K562 (cell line): Measurements from ENCODE around the gene PSMC3IP. TPM values are rescaled to one million over a fixed set of nuclear protein-coding genes. Genes with fewer than 3 reads are reported as not detected.

Experiments used
- ATF4 ChIP-seq: fragments of 450-650 bp; formaldehyde crosslinking; IDR thresholded peaks from 2 replicates; pipeline ENCODE4 v1.4.0; 2022; ENCODE audit warnings: mild to moderate bottlenecking, moderate library complexity
- BRF1 ChIP-seq: IDR thresholded peaks from 3 replicates; pipeline ENCODE4 v1.6.1; 2011; ENCODE audit warnings: borderline replicate concordance, mild to moderate bottlenecking; ENCODE audit not compliant: insufficient read length; ENCODE audit errors: extremely low read depth
- BRF2 ChIP-seq: IDR thresholded peaks from 3 replicates; pipeline ENCODE4 v1.6.1; 2011; ENCODE audit warnings: borderline replicate concordance, mild to moderate bottlenecking; ENCODE audit not compliant: insufficient read length, insufficient read depth
- FOXM1 ChIP-seq, 2 experiments: fragments of 450-650 bp in 1 of 2; sonication (generic) in 1 of 2; formaldehyde crosslinking in 1 of 2; IDR thresholded peaks; 2 replicates each; pipeline versions ENCODE4 v1.6.1 to v1.9.0; 2017 to 2022; ENCODE audit warnings: low read depth in 2 of 2, mild to moderate bottlenecking in 2 of 2, missing genetic modification reagents in 1 of 2, moderate library complexity in 1 of 2
- HMG20A ChIP-seq: fragments of 450-650 bp; formaldehyde crosslinking; conservative IDR thresholded peaks from 2 replicates; pipeline ENCODE4 v1.4.0; 2020; ENCODE audit warnings: mild to moderate bottlenecking, mixed read lengths
- KAT7 ChIP-seq: sonication (generic); formaldehyde crosslinking; IDR thresholded peaks from 2 replicates; pipeline ENCODE4 v1.8.0; 2022; ENCODE audit warnings: missing genetic modification reagents, mild to moderate bottlenecking, borderline replicate concordance
- MCM5 ChIP-seq: fragments of 450-650 bp; IDR thresholded peaks from 2 replicates; pipeline ENCODE4 v1.6.1; 2016; ENCODE audit warnings: low read depth
- NEUROD1 ChIP-seq: fragments of 150-350 bp; IDR thresholded peaks from 2 replicates; pipeline ENCODE4 v1.6.1; 2014; ENCODE audit warnings: borderline replicate concordance, low read length, low read depth; ENCODE audit not compliant: partially characterized antibody
- SMAD3 ChIP-seq: fragments of 450-650 bp; formaldehyde crosslinking; conservative IDR thresholded peaks from 2 replicates; pipeline ENCODE4 v1.4.0; 2020; ENCODE audit warnings: mild to moderate bottlenecking
- ZBTB1 ChIP-seq: sonication (generic); formaldehyde crosslinking; IDR thresholded peaks from 2 replicates; pipeline ENCODE4 v1.8.1; 2023; ENCODE audit warnings: missing genetic modification reagents, low read depth, mild to moderate bottlenecking, borderline replicate concordance
- ZFPM2 ChIP-seq: fragments of 250-450 bp; sonication (Bioruptor Pico); IDR thresholded peaks from 2 replicates; pipeline ENCODE4 v1.5.1; 2022; ENCODE audit warnings: mild to moderate bottlenecking
- ZNF24 ChIP-seq: fragments of 450-650 bp; IDR thresholded peaks from 2 replicates; pipeline ENCODE4 v1.6.1; 2016
- ZNF384 ChIP-seq: IDR thresholded peaks from 2 replicates; pipeline ENCODE4 v1.6.1; 2012; ENCODE audit warnings: low read depth, low read length, improper control_type of control experiment
- ZNF408 ChIP-seq: fragments of 250-450 bp; sonication (Bioruptor Pico); IDR thresholded peaks from 2 replicates; pipeline ENCODE4 v1.4.0; 2020; ENCODE audit warnings: low read depth, mild to moderate bottlenecking, moderate library complexity
- ZNF444 ChIP-seq: fragments of 250-450 bp; sonication (Bioruptor Pico); IDR thresholded peaks from 2 replicates; pipeline ENCODE4 v1.4.0; 2020; ENCODE audit warnings: mild to moderate bottlenecking, moderate library complexity
- polyA plus RNA-seq, 8 experiments: library from polyadenylated mRNA; depleted of rRNA in 4 of 8; stranded (reverse) in 5 of 8; unstranded in 3 of 8; fragments of >200 nt; fragmentation: Nextera tagmentation in 2 of 8; fragmentation: Illumina TruSeq in 1 of 8; extraction: Ambion mirVana in 2 of 8; extraction: Trizol in 1 of 8; gene quantifications; 2 replicates each; pipeline versions ENCODE4 v1.2.1 to v1.2.3, GENCODE V29; 2011 to 2014; ENCODE audit warnings: inconsistent platforms in 1 of 8, missing spikeins in 1 of 8
- total RNA-seq, 7 experiments: library from RNA; depleted of rRNA in 6 of 7; stranded (reverse); fragments of >200 nt in 6 of 7; fragmentation: Illumina TruSeq in 2 of 7; extraction: Trizol in 2 of 7; gene quantifications; 2 replicates each; pipeline versions ENCODE4 v1.2.1 to v1.2.3, GENCODE V29; 2011 to 2021; ENCODE audit warnings: low replicate concordance in 1 of 7
- TF ChIP-seq, protein P1 (sequence below): fragments of 250-450 bp; sonication (Bioruptor Pico); IDR thresholded peaks from 2 replicates; pipeline ENCODE4 v1.5.0; 2021
- TF ChIP-seq, protein P2 (sequence below): fragments of 200-800 bp; sonication (Bioruptor generic); IDR thresholded peaks from 2 replicates; pipeline ENCODE4 v1.6.1; 2017; ENCODE audit warnings: missing genetic modification characterization, missing compliant biosample characterization
- TF ChIP-seq, protein P3 (sequence below): fragments of 250-450 bp; sonication (Bioruptor Pico); IDR thresholded peaks from 2 replicates; pipeline ENCODE4 v1.4.0; 2020; ENCODE audit warnings: mild to moderate bottlenecking, moderate library complexity
- TF ChIP-seq, protein P4 (sequence below): fragments of 250-450 bp; sonication (Bioruptor Pico); IDR thresholded peaks from 2 replicates; pipeline ENCODE4 v1.8.0; 2022; ENCODE audit warnings: inconsistent platforms

The PSMC3IP gene
- total and polyA plus RNA-seq, 9 of the 15 experiments (the other 6 are each of a cell fraction or from before 2014, with no cell fraction given): 13.8 to 65.6 (median 32.8) TPM

DNA sequence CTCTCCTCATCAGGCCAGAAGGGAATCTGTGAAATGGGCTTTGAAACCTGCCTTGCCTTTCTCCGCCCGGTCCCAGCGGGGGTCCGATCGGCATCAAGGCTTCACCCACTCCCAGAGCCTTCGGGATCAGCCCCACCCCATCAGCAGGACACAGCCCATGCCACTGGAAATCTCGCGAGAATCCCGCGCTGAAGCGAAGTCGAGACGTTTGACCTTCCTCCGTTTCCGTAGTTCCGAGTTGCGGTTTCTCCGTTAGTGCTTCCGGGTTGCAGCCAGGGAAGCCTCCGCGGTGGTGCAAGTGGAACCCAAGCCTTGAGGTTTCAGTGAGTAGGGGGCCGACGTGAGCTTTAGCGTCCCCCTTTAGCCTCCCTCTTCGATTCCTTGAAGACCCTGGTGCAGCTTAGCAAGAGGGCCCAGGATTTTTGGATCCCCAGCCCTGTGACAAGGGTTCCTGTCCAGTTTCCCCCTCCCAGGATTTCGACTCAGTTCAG is 15.6 kb downstream of the PSMC3IP start, which contains the start of gene COASY (continued):
- TF ChIP-seq FOXM1 (IDR thresholded peaks at IDR 0.05; ENCODE audit: low read depth) (no peak), FOXM1 (CRISPR knock-in tag; IDR thresholded peaks at IDR 0.05; ENCODE audit: low read depth) (no peak), ZNF408 (CRISPR knock-in tag) (no peak), ZNF24 (no peak), ZFPM2 (no peak), BRF2 (no peak), ZBTB1 (no peak), MCM5 (no peak), ZNF384 (no peak), BRF1 (no peak), ZNF444 (no peak), NEUROD1 (peak; percentile 95), KAT7 (no peak), ATF4 (no peak), HMG20A (CRISPR knock-in tag) (no peak), SMAD3 (no peak)
- TF ChIP-seq, protein P1, sequence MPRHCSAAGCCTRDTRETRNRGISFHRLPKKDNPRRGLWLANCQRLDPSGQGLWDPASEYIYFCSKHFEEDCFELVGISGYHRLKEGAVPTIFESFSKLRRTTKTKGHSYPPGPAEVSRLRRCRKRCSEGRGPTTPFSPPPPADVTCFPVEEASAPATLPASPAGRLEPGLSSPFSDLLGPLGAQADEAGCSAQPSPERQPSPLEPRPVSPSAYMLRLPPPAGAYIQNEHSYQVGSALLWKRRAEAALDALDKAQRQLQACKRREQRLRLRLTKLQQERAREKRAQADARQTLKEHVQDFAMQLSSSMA (CRISPR knock-in tag): no peak
- TF ChIP-seq, protein P2, sequence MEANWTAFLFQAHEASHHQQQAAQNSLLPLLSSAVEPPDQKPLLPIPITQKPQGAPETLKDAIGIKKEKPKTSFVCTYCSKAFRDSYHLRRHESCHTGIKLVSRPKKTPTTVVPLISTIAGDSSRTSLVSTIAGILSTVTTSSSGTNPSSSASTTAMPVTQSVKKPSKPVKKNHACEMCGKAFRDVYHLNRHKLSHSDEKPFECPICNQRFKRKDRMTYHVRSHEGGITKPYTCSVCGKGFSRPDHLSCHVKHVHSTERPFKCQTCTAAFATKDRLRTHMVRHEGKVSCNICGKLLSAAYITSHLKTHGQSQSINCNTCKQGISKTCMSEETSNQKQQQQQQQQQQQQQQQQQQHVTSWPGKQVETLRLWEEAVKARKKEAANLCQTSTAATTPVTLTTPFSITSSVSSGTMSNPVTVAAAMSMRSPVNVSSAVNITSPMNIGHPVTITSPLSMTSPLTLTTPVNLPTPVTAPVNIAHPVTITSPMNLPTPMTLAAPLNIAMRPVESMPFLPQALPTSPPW (CRISPR knock-in tag): peak; percentile 87
- TF ChIP-seq, protein P3, sequence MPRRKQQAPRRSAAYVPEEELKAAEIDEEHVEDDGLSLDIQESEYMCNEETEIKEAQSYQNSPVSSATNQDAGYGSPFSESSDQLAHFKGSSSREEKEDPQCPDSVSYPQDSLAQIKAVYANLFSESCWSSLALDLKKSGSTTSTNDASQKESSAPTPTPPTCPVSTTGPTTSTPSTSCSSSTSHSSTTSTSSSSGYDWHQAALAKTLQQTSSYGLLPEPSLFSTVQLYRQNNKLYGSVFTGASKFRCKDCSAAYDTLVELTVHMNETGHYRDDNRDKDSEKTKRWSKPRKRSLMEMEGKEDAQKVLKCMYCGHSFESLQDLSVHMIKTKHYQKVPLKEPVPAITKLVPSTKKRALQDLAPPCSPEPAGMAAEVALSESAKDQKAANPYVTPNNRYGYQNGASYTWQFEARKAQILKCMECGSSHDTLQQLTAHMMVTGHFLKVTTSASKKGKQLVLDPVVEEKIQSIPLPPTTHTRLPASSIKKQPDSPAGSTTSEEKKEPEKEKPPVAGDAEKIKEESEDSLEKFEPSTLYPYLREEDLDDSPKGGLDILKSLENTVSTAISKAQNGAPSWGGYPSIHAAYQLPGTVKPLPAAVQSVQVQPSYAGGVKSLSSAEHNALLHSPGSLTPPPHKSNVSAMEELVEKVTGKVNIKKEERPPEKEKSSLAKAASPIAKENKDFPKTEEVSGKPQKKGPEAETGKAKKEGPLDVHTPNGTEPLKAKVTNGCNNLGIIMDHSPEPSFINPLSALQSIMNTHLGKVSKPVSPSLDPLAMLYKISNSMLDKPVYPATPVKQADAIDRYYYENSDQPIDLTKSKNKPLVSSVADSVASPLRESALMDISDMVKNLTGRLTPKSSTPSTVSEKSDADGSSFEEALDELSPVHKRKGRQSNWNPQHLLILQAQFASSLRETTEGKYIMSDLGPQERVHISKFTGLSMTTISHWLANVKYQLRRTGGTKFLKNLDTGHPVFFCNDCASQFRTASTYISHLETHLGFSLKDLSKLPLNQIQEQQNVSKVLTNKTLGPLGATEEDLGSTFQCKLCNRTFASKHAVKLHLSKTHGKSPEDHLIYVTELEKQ (CRISPR knock-in tag): no peak
- TF ChIP-seq, protein P4, sequence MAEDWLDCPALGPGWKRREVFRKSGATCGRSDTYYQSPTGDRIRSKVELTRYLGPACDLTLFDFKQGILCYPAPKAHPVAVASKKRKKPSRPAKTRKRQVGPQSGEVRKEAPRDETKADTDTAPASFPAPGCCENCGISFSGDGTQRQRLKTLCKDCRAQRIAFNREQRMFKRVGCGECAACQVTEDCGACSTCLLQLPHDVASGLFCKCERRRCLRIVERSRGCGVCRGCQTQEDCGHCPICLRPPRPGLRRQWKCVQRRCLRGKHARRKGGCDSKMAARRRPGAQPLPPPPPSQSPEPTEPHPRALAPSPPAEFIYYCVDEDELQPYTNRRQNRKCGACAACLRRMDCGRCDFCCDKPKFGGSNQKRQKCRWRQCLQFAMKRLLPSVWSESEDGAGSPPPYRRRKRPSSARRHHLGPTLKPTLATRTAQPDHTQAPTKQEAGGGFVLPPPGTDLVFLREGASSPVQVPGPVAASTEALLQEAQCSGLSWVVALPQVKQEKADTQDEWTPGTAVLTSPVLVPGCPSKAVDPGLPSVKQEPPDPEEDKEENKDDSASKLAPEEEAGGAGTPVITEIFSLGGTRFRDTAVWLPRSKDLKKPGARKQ (CRISPR knock-in tag): no peak
